Activated CD8-positive, alpha-beta T cell treated with anti-CD3 and anti-CD28 coated beads for 36 hours (primary cell): ENCODE measurements around the gene SORBS2. TPM values are rescaled to one million over a fixed set of nuclear protein-coding genes. Genes with fewer than 3 reads are reported as not detected.

ENCODE experiments used
- ATAC-seq: fragments of 200-7000 bp; cut with Tn5 transposase; one replicate; pipeline ENCODE4 v1.10.0; 2021; ENCODE audit warnings: mild to moderate bottlenecking, moderate library complexity
- CTCF ChIA-PET: fragments of 350-600 bp; sonication (Branson Sonifier 250); formaldehyde crosslinking; loops from one replicate; lab custom pipeline; 2021; ENCODE audit warnings: antibody characterized with exemption; lab: Charles Lee
- POLR2A ChIA-PET: fragments of 350-600 bp; sonication (Branson Sonifier 250); formaldehyde crosslinking; loops from one replicate; lab custom pipeline; 2021; ENCODE audit warnings: antibody characterized with exemption; lab: Charles Lee
- DNase-seq: peaks from one replicate; pipeline ENCODE4 v3.0.0-alpha.2; 2020
- H3K27ac Mint-ChIP-seq: one replicate; pipeline ENCODE4 v1.8.0; 2021; ENCODE audit warnings: mild to moderate bottlenecking, mixed read lengths
- H3K27me3 Mint-ChIP-seq: one replicate; pipeline ENCODE4 v1.8.0; 2021; ENCODE audit warnings: mixed read lengths
- H3K36me3 Mint-ChIP-seq: one replicate; pipeline ENCODE4 v1.8.0; 2021; ENCODE audit warnings: low read depth, mixed read lengths
- H3K4me1 Mint-ChIP-seq: one replicate; pipeline ENCODE4 v1.8.0; 2021; ENCODE audit warnings: low read depth, mixed read lengths
- H3K4me3 Mint-ChIP-seq: one replicate; pipeline ENCODE4 v1.8.0; 2021; ENCODE audit warnings: mild to moderate bottlenecking, moderate library complexity, mixed read lengths
- H3K9me3 Mint-ChIP-seq: one replicate; pipeline ENCODE4 v1.8.0; 2021; ENCODE audit warnings: mixed read lengths
- intact Hi-C: fragments of 100-400 bp; cut with micrococcal nuclease; formaldehyde crosslinking; loops from one replicate; pipeline ENCODE4 v1.10.0; 2022
- total RNA-seq, 2 experiments: library from RNA; stranded (reverse); gene quantifications; one replicate each; pipeline ENCODE4 v1.2.3, GENCODE V29; 2021
- TF ChIP-seq, protein P1 (sequence below): fragments of 200-600 bp; IDR thresholded peaks from one replicate; pipeline ENCODE4 v1.8.0; 2022; ENCODE audit warnings: antibody characterized with exemption, mild to moderate bottlenecking

The SORBS2 gene
- total RNA-seq, 2 experiments from 2014 or later: not detected

DNA sequence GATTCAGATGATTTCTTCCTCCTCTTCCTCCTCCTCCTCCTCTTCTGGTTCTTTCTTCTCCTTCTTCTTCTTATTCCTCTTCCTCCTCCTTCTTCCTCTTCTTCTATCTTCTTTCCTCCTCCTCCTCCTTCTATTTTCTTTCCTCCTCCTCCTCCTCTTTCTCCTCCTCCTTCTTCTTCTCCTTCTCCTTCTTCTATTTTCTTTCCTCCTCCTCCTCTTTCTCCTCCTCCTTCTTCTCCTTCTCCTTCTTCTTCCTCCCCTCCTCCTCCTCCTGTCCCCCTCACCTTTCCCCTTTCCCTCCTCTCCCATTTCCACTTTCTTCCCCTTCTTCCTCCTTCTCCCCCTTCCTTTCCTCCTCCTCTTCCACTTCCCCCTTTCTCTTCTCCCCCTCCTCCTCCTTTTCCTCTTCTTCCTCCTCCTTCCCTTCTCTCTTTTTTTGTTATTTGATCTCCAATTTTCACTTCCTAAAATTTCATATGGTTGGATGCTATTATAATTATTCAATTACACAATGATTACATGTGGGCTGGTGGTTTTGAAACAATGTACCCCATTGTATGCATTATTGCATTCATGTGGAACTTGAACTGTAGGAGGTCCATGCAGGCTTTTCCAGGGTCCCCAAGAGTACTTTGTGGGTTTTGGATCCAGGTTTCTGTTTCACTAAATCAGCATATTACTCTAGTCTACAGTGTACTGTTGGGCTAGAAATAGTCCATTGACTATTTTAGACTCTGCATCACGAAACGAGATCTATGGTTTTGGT is 68.1 kb downstream of the SORBS2 start:
- Mint-ChIP-seq H3K27ac (no peak overlapping the region), H3K4me3 (no peak overlapping the region), H3K27me3 (peaks cover 3% of the 10 kb centered on the region), H3K4me1 (no peaks in the 10 kb centered on the region), H3K36me3 (no peaks in the 10 kb centered on the region), H3K9me3 (no peaks in the 10 kb centered on the region)
- TF ChIP-seq, protein P1, sequence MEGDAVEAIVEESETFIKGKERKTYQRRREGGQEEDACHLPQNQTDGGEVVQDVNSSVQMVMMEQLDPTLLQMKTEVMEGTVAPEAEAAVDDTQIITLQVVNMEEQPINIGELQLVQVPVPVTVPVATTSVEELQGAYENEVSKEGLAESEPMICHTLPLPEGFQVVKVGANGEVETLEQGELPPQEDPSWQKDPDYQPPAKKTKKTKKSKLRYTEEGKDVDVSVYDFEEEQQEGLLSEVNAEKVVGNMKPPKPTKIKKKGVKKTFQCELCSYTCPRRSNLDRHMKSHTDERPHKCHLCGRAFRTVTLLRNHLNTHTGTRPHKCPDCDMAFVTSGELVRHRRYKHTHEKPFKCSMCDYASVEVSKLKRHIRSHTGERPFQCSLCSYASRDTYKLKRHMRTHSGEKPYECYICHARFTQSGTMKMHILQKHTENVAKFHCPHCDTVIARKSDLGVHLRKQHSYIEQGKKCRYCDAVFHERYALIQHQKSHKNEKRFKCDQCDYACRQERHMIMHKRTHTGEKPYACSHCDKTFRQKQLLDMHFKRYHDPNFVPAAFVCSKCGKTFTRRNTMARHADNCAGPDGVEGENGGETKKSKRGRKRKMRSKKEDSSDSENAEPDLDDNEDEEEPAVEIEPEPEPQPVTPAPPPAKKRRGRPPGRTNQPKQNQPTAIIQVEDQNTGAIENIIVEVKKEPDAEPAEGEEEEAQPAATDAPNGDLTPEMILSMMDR: no peak
- POLR2A ChIA-PET: no interaction called here
- DNase-seq (no peak), ATAC-seq (no peak)
- CTCF ChIA-PET: no interaction called here
- intact Hi-C loops: no loop called here

DNA sequence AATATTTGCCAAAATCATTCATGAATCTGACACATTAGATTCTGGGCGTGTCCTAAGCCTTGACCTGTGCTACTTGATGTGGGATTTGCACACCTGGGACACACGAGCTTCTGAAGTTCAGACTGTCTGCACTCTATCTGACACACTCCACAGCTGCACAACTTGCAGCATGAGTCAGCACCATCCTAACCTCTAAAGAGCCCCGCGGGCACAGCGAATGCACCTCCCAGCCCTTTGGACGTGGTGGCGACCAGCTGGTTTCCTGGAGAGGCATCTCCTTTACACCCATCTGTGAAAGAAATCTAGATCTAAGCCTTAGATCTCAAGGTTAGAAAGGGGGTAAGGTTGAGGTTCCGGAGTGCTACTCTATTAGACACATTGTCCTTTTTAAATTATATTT is 69.2 kb downstream of the SORBS2 start:
- POLR2A ChIA-PET: no interaction called here
- Mint-ChIP-seq H3K4me3 (no peak overlapping the region), H3K27me3 (peaks cover 3% of the 10 kb centered on the region), H3K4me1 (no peaks in the 10 kb centered on the region), H3K9me3 (no peaks in the 10 kb centered on the region), H3K36me3 (no peaks in the 10 kb centered on the region), H3K27ac (no peak overlapping the region)
- ATAC-seq: no peak
- TF ChIP-seq, protein P1: no peak
- no peak for DNase-seq
- intact Hi-C loops: no loop called here
- CTCF ChIA-PET: no interaction called here

DNA sequence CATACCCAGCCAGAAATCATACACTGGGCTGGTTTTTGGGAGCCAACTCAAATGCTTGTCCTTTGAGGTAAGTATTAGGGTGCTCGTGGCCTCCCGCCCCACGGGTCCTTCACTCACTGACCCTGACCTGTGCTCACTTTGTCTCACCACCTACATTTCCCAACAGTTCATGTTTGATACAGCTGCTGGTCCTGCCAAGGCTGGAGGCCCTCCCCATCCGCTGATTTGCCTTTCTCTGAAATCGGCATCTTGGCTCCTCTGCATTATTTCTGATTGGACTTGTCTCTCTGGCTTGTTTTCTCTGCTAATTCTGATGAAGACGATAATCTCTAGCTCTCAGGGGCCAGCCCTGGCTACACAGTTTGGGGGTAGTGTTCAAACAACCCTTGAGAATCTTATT is 70.2 kb downstream of the SORBS2 start:
- CTCF ChIA-PET: no interaction called here
- TF ChIP-seq, protein P1: no peak
- peaks cover 3% of the 10 kb centered on the region for H3K27me3 Mint-ChIP-seq
- DNase-seq (no peak), ATAC-seq (no peak)
- H3K36me3 Mint-ChIP-seq: no peaks in the 10 kb centered on the region
- POLR2A ChIA-PET: no interaction called here
- H3K27ac Mint-ChIP-seq: no peak overlapping the region
- intact Hi-C loops: no loop called here
- H3K4me1 Mint-ChIP-seq: no peaks in the 10 kb centered on the region
- no peak overlapping the region for H3K4me3 Mint-ChIP-seq
- no peaks in the 10 kb centered on the region for H3K9me3 Mint-ChIP-seq

DNA sequence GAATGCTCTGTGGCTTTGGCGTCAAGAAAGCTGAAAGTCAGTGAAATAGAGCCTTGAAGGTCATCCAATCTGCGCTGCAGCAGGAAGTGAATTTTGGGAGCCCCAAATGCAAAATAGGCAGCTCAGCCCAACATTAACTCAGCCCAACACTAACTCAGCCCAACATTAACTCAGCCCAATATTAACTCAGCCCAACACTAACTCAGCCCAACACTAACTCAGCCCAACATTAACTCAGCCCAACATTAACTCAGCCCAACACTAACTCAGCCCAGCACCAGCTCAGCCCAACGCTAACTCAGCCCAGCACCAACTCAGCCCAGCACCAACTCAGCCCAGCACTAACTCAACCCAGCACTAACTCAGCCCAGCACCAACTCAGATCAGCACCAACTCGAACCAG is 71.5 kb downstream of the SORBS2 start:
- H3K27ac Mint-ChIP-seq: no peak overlapping the region
- no peaks in the 10 kb centered on the region for H3K4me1 Mint-ChIP-seq
- ATAC-seq (no peak), DNase-seq (no peak)
- intact Hi-C loops: no loop called here
- POLR2A ChIA-PET: no interaction called here
- TF ChIP-seq, protein P1: no peak
- no peaks in the 10 kb centered on the region for H3K9me3 Mint-ChIP-seq
- no peaks in the 10 kb centered on the region for H3K36me3 Mint-ChIP-seq
- CTCF ChIA-PET: no interaction called here
- H3K27me3 Mint-ChIP-seq: peaks cover 3% of the 10 kb centered on the region
- no peak overlapping the region for H3K4me3 Mint-ChIP-seq

DNA sequence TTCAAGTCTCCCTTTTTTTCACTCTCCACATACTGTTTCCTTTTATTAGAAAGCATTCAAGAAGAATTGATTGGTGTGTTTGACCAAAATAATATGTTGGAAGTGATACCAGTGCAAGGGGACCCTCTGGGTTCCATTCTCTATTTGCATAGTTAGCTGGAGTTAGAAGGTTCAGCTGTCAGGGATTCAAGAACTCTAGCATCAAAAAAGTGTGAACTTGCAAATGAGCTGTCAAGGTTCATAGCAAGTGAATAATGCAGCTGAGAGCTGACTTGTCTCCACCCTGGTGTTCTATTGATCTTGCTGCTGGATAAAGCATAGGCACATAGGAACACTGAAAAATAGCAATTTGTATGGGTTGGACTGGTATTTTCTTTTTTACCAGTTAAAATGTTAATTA is 73.2 kb downstream of the SORBS2 start:
- TF ChIP-seq, protein P1: no peak
- DNase-seq (no peak), ATAC-seq (no peak)
- Mint-ChIP-seq H3K4me3 (no peak overlapping the region), H3K27me3 (peaks cover 3% of the 10 kb centered on the region), H3K9me3 (no peaks in the 10 kb centered on the region), H3K4me1 (no peaks in the 10 kb centered on the region), H3K36me3 (no peaks in the 10 kb centered on the region), H3K27ac (no peak overlapping the region)
- CTCF ChIA-PET: no interaction called here
- intact Hi-C loops: no loop called here
- POLR2A ChIA-PET: no interaction called here
